ELR (cell line): Measurements from ENCODE around the gene ZNF672.
"Not testable (repeated sequence)": the region's sequence is repeated elsewhere in the genome, so short reads cannot be mapped to it uniquely, and the experiment has no call there.

Experiments
- DNase-seq: peaks from one replicate; pipeline ENCODE4 v3.0.0-alpha.2; 2015; ENCODE audit warnings: low read depth

ZNF672 gene

GRCh38 chr1:248813546-248813945, 24.5 kb upstream of the ZNF672 start:
- no peak for DNase-seq

- no peak for DNase-seq
These were observed 23.7 kb upstream of the ZNF672 start for GRCh38 chr1:248814351-248814750.

GRCh38 chr1:248815407-248816034, 22.5 kb upstream of the ZNF672 start:
- DNase-seq, result no peak

GRCh38 chr1:248816042-248816851, 21.8 kb upstream of the ZNF672 start:
- DNase-seq, result no peak

- no peak for DNase-seq
These were observed 21.0 kb upstream of the ZNF672 start for GRCh38 chr1:248817065-248817464.

- DNase-seq, result no peak
These were observed 19.3 kb upstream of the ZNF672 start for GRCh38 chr1:248818505-248819374.

- DNase-seq, result no peak
These were observed 17.9 kb upstream of the ZNF672 start for GRCh38 chr1:248820041-248820585.

GRCh38 chr1:248821101-248821500, 16.9 kb upstream of the ZNF672 start:
- peak; percentile 95 for DNase-seq

- DNase-seq, result no peak
These were observed 16.4 kb upstream of the ZNF672 start for GRCh38 chr1:248821641-248822040.

- no peak for DNase-seq
These were observed 15.6 kb upstream of the ZNF672 start for GRCh38 chr1:248822148-248823032.

GRCh38 chr1:248823517-248824001, 14.5 kb upstream of the ZNF672 start:
- DNase-seq, result peak; percentile 90

GRCh38 chr1:248824301-248824700, 13.7 kb upstream of the ZNF672 start:
- no peak for DNase-seq

GRCh38 chr1:248824701-248825100, 13.3 kb upstream of the ZNF672 start:
- no peak for DNase-seq

- peak; percentile 17 for DNase-seq
These were observed 12.9 kb upstream of the ZNF672 start for GRCh38 chr1:248825136-248825535.

GRCh38 chr1:248825573-248825908, 12.5 kb upstream of the ZNF672 start:
- no peak for DNase-seq

- DNase-seq, result peak; percentile 96
These were observed 11.9 kb upstream of the ZNF672 start, which contains the start of gene SH3BP5L for GRCh38 chr1:248825909-248826760. Gene SH3BP5L (minus strand): TSS chr1:248825915. CDS start chr1:248824935, 980 bp downstream.

- DNase-seq, result peak; percentile 86
These were observed 9.2 kb upstream of the ZNF672 start for GRCh38 chr1:248828845-248829244.

- not testable (repeated sequence) for DNase-seq
These were observed 7.4 kb upstream of the ZNF672 start for GRCh38 chr1:248830718-248831017.

- DNase-seq, result no peak
These were observed 6.2 kb upstream of the ZNF672 start for GRCh38 chr1:248831842-248832241.

- DNase-seq, result no peak
These were observed 3.6 kb upstream of the ZNF672 start for GRCh38 chr1:248834343-248834940.
